GM10266 (cell line): ENCODE results near the gene KLHDC4.

Source experiments
- DNase-seq: peaks from one replicate; pipeline ENCODE4 v3.0.0; 2012; ENCODE audit errors: extremely low spot score
- CTCF ChIP-seq: IDR thresholded peaks from 2 replicates; pipeline ENCODE4 v1.5.1; 2012; ENCODE audit warnings: mild to moderate bottlenecking, low read depth; ENCODE audit not compliant: control insufficient read depth, insufficient read depth; ENCODE audit errors: missing control alignments

KLHDC4 gene

GRCh38 chr16:87740441-87740840 is 25.3 kb downstream of the KLHDC4 start:
- no peak for TF ChIP-seq CTCF
- DNase-seq = no peak

- DNase-seq = no peak
- no peak for TF ChIP-seq CTCF
Observed at GRCh38 chr16:87739801-87740200, 26.0 kb downstream of the KLHDC4 start.

GRCh38 chr16:87736008-87736382 is 29.8 kb downstream of the KLHDC4 start:
- TF ChIP-seq CTCF = no peak
- no peak for DNase-seq

- TF ChIP-seq CTCF = peak; percentile 10
- DNase-seq = no peak
Observed at GRCh38 chr16:87735270-87736007, 30.3 kb downstream of the KLHDC4 start.

GRCh38 chr16:87734644-87735043 is 31.1 kb downstream of the KLHDC4 start:
- TF ChIP-seq CTCF = no peak
- DNase-seq = no peak

GRCh38 chr16:87733190-87733589 is 32.6 kb downstream of the KLHDC4 start:
- DNase-seq = no peak
- no peak for TF ChIP-seq CTCF

- no peak for DNase-seq
- TF ChIP-seq CTCF = no peak
Observed at GRCh38 chr16:87731607-87732006, 34.2 kb downstream of the KLHDC4 start.
